Cardiac muscle cell (in vitro differentiated cells and primary cell): ENCODE results near the gene CYP17A1. TPM values are rescaled to one million over a fixed set of nuclear protein-coding genes. Genes with fewer than 3 reads are reported as not detected.
"Not testable (repeated sequence)": the region's sequence is repeated elsewhere in the genome, so short reads cannot be mapped to it uniquely, and the experiment has no call there.

ENCODE experiments used
- DNase-seq, 2 donors: peaks; one replicate each; pipeline versions ENCODE4 v3.0.0 to v3.0.0-alpha.2; 2010 to 2017; ENCODE audit warnings: low read depth in 1 of 2, low spot score in 1 of 2
- H3K27ac ChIP-seq: fragments of 200-600 bp; sonication (generic); 2 replicates; pipeline ENCODE4 v1.5.1; 2016
- H3K27me3 ChIP-seq: fragments of 200-600 bp; sonication (generic); 2 replicates; pipeline ENCODE4 v1.6.0; 2016; ENCODE audit warnings: control low read depth
- H3K36me3 ChIP-seq: fragments of 200-600 bp; sonication (generic); 2 replicates; pipeline ENCODE4 v1.5.1; 2016; ENCODE audit warnings: control low read depth
- H3K4me1 ChIP-seq: fragments of 200-600 bp; sonication (generic); 2 replicates; pipeline ENCODE4 v1.8.1; 2017; ENCODE audit warnings: low read depth, mild to moderate bottlenecking, mixed run types
- H3K4me3 ChIP-seq: fragments of 200-600 bp; sonication (generic); 2 replicates; pipeline ENCODE4 v1.5.1; 2016; ENCODE audit warnings: mild to moderate bottlenecking
- H3K9me3 ChIP-seq: fragments of 200-600 bp; sonication (generic); 2 replicates; pipeline ENCODE4 v1.5.1; 2017; ENCODE audit warnings: low read depth, mild to moderate bottlenecking, control low read depth
- CTCF ChIP-seq: IDR thresholded peaks from 2 replicates; pipeline ENCODE4 v1.5.1; 2012; ENCODE audit warnings: low read depth, mild to moderate bottlenecking, low read length
- polyA plus RNA-seq: library from polyadenylated mRNA; unstranded; fragments of >200 nt; fragmentation: Nextera tagmentation; extraction: Ambion mirVana; gene quantifications from 2 replicates; pipeline ENCODE4 v1.2.1, GENCODE V29; 2016
- total RNA-seq: library from RNA; depleted of rRNA; stranded (reverse); fragments of >200 nt; gene quantifications from 2 replicates; pipeline ENCODE4 v1.2.3, GENCODE V29; 2016

CYP17A1 gene
- total and polyA plus RNA-seq, 2 experiments from 2014 or later = not detected

- no peak for TF ChIP-seq CTCF
- no peaks in the 10 kb centered on the region for H3K27me3 ChIP-seq
- H3K4me1 ChIP-seq = no peaks in the 10 kb centered on the region
- no peaks in the 10 kb centered on the region for H3K36me3 ChIP-seq
- no peak for DNase-seq
- no peaks in the 10 kb centered on the region for H3K9me3 ChIP-seq
- H3K27ac ChIP-seq = no peak overlapping the region
- H3K4me3 ChIP-seq = no peak overlapping the region
Observed at GRCh38 chr10:102831322-102832071, 5.7 kb downstream of the CYP17A1 start.

DNA sequence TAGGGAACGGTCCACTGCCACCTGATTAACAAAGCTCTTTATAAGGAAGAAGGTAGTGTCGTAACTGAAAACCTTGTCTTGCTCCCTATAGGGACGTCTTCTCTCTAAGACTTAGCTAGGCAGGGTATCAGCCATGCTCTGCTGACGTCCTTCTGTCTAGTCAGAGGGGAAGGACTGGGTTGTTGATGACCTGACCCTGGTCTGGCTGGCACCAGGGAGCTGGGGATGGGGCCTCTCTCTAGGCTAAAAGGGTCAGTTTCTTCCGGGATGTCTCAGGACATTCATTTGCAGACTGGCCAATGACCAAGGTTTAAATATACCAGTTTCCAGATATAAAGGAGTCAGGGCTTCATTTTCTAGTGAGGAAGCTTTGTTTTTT is 9.6 kb downstream of the CYP17A1 start:
- H3K36me3 ChIP-seq = no peaks in the 10 kb centered on the region
- no peak for DNase-seq
- no peaks in the 10 kb centered on the region for H3K9me3 ChIP-seq
- no peak for TF ChIP-seq CTCF
- no peaks in the 10 kb centered on the region for H3K4me1 ChIP-seq
- H3K27me3 ChIP-seq = no peaks in the 10 kb centered on the region
- no peak overlapping the region for H3K27ac ChIP-seq
- H3K4me3 ChIP-seq = no peak overlapping the region

GRCh38 chr10:102826148-102826796 is 10.9 kb downstream of the CYP17A1 start:
- no peak for DNase-seq
- H3K36me3 ChIP-seq = no peaks in the 10 kb centered on the region
- no peak overlapping the region for H3K4me3 ChIP-seq
- H3K4me1 ChIP-seq = no peaks in the 10 kb centered on the region
- no peaks in the 10 kb centered on the region for H3K9me3 ChIP-seq
- no peak for TF ChIP-seq CTCF
- no peaks in the 10 kb centered on the region for H3K27me3 ChIP-seq
- no peak overlapping the region for H3K27ac ChIP-seq

DNA sequence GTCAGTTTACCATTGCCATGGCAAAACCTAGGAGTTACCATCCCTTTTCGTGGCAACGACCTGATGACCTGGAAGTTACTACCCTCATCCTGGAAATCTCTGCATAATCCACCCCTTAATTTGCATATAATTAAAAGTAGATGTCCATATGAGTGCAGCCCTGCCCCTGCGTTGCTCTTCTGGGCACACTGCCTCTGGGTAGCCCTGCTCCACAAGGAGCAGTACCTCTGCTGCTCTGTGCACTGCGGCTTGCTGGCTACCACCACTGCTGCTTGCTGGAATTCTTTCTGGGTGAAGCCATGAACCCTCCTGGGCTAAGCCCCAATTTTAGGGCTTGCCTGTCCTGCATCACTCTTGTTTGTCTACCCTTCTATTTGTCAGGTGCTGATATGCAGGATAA is 12.5 kb downstream of the CYP17A1 start:
- H3K9me3 ChIP-seq = no peaks in the 10 kb centered on the region
- H3K27me3 ChIP-seq = no peaks in the 10 kb centered on the region
- no peak for DNase-seq
- no peak for TF ChIP-seq CTCF
- no peaks in the 10 kb centered on the region for H3K4me1 ChIP-seq
- H3K4me3 ChIP-seq = no peak overlapping the region
- H3K27ac ChIP-seq = no peak overlapping the region
- H3K36me3 ChIP-seq = no peaks in the 10 kb centered on the region

GRCh38 chr10:102822222-102822621 is 15.0 kb downstream of the CYP17A1 start:
- Histone ChIP-seq H3K27ac (no peak overlapping the region), H3K4me1 (no peaks in the 10 kb centered on the region), H3K9me3 (no peaks in the 10 kb centered on the region), H3K27me3 (no peaks in the 10 kb centered on the region), H3K4me3 (no peak overlapping the region), H3K36me3 (no peaks in the 10 kb centered on the region)
- TF ChIP-seq CTCF = no peak
- DNase-seq = no peak

GRCh38 chr10:102820008-102820407 is 17.2 kb downstream of the CYP17A1 start:
- H3K4me1 ChIP-seq, H3K4me3 ChIP-seq, H3K27me3 ChIP-seq, H3K36me3 ChIP-seq, DNase-seq, H3K27ac ChIP-seq, H3K9me3 ChIP-seq: not testable (repeated sequence)
